IMR-90 (cell line): Measurements from ENCODE around the gene RAX2. TPM values are rescaled to one million over a fixed set of nuclear protein-coding genes. Genes with fewer than 3 reads are reported as not detected.

ENCODE experiments used
- ATAC-seq: fragments of 200-7000 bp; cut with Tn5 transposase; 2 replicates; pipeline ENCODE4 v1.9.1; 2020; ENCODE audit warnings: low read depth, mild to moderate bottlenecking, moderate library complexity
- BruUV-seq: library from RNA; stranded (reverse); fragments of 400-500 nt; replicated peaks from 2 replicates; lab custom pipeline; 2021; lab: Mats Ljungman, UMichigan
- CTCF ChIA-PET: fragments of 300-600 bp; formaldehyde crosslinking; extraction: SDS; loops from one replicate; lab custom pipeline; 2021; ENCODE audit warnings: antibody characterized with exemption; lab: Yijun Ruan, JAX
- POLR2A ChIA-PET: fragments of 300-600 bp; sonication (Branson Sonifier 250); formaldehyde crosslinking; loops from one replicate; lab custom pipeline; 2022; ENCODE audit warnings: antibody characterized with exemption; ENCODE audit not compliant: unreplicated experiment; lab: Charles Lee
- DNase-seq: peaks from one replicate; pipeline ENCODE4 v3.0.0; 2013
- H2AFZ ChIP-seq: replicated peaks from 2 replicates; pipeline ENCODE3; 2013; ENCODE audit warnings: low read length, mild to moderate bottlenecking; ENCODE audit not compliant: poor library complexity
- H2AK5ac ChIP-seq: 2 replicates; pipeline ENCODE4 v1.6.1; 2013; ENCODE audit warnings: low read depth, low read length, inconsistent platforms
- H2AK9ac ChIP-seq: replicated peaks from 2 replicates; pipeline ENCODE3; 2013; ENCODE audit warnings: mild to moderate bottlenecking, low read depth, low read length, moderate library complexity; ENCODE audit not compliant: poor library complexity
- H2BK120ac ChIP-seq: 2 replicates; pipeline ENCODE4 v1.6.1; 2013; ENCODE audit warnings: low read depth, low read length, inconsistent platforms
- H2BK15ac ChIP-seq: 3 replicates; pipeline ENCODE4 v1.6.1; 2013; ENCODE audit warnings: low read depth, low read length, inconsistent platforms
- H2BK20ac ChIP-seq: 2 replicates; pipeline ENCODE4 v1.6.1; 2013; ENCODE audit warnings: low read depth, mild to moderate bottlenecking, inconsistent platforms, low read length, moderate library complexity
- H2BK5ac ChIP-seq: 2 replicates; pipeline ENCODE4 v1.6.1; 2013; ENCODE audit warnings: mild to moderate bottlenecking, low read depth, low read length, inconsistent platforms; ENCODE audit not compliant: poor library complexity, severe bottlenecking
- H3K14ac ChIP-seq: replicated peaks from 2 replicates; pipeline ENCODE4 v1.6.1; 2013; ENCODE audit warnings: low read depth, low read length, inconsistent platforms
- H3K18ac ChIP-seq: 2 replicates; pipeline ENCODE4 v1.6.1; 2013; ENCODE audit warnings: low read depth, low read length, control low read depth
- H3K23ac ChIP-seq: 2 replicates; pipeline ENCODE4 v1.6.1; 2013; ENCODE audit warnings: low read depth, low read length, inconsistent platforms
- H3K27ac ChIP-seq: 2 replicates; pipeline ENCODE4 v1.5.1; 2013; ENCODE audit warnings: mild to moderate bottlenecking, control low read depth, low read length; ENCODE audit not compliant: insufficient read depth
- H3K27me3 ChIP-seq: 2 replicates; pipeline ENCODE4 v1.6.1; 2013; ENCODE audit warnings: low read length; ENCODE audit not compliant: control insufficient read depth, insufficient read depth
- H3K36me3 ChIP-seq: 2 replicates; pipeline ENCODE4 v1.6.1; 2013; ENCODE audit warnings: low read length, mixed read lengths; ENCODE audit not compliant: control insufficient read depth, insufficient read depth
- H3K4ac ChIP-seq: 2 replicates; pipeline ENCODE4 v1.6.1; 2013; ENCODE audit warnings: low read depth, low read length, inconsistent platforms
- H3K4me1 ChIP-seq: 2 replicates; pipeline ENCODE4 v1.6.1; 2013; ENCODE audit warnings: low read length, mixed read lengths; ENCODE audit not compliant: control insufficient read depth, insufficient read depth
- H3K4me2 ChIP-seq: 2 replicates; pipeline ENCODE4 v1.6.1; 2013; ENCODE audit warnings: low read depth, mild to moderate bottlenecking, control low read depth, low read length, moderate library complexity
- H3K4me3 ChIP-seq: 2 replicates; pipeline ENCODE4 v1.5.1; 2013; ENCODE audit warnings: low read depth, mild to moderate bottlenecking, control low read depth, low read length, moderate library complexity; ENCODE audit not compliant: insufficient read depth
- H3K56ac ChIP-seq: 2 replicates; pipeline ENCODE4 v1.6.1; 2013; ENCODE audit warnings: low read length, inconsistent platforms; ENCODE audit not compliant: insufficient read depth; ENCODE audit errors: extremely low read depth
- H3K79me1 ChIP-seq, 2 experiments: 2 replicates each; pipeline ENCODE4 v1.6.1; 2013; ENCODE audit warnings: low read length in 2 of 2, inconsistent platforms in 1 of 2, low read depth in 1 of 2
- H3K9ac ChIP-seq: 2 replicates; pipeline ENCODE4 v1.6.1; 2013; ENCODE audit warnings: low read depth, low read length, control low read depth
- H3K9me1 ChIP-seq: 2 replicates; pipeline ENCODE4 v1.6.1; 2013; ENCODE audit warnings: low read length, inconsistent platforms; ENCODE audit not compliant: insufficient read depth
- H3K9me3 ChIP-seq: 2 replicates; pipeline ENCODE4 v1.6.1; 2013; ENCODE audit warnings: low read length; ENCODE audit not compliant: control insufficient read depth, insufficient read depth
- H4K20me1 ChIP-seq: 2 replicates; pipeline ENCODE4 v1.6.1; 2013; ENCODE audit warnings: low read length, inconsistent platforms; ENCODE audit not compliant: insufficient read depth
- H4K5ac ChIP-seq: 2 replicates; pipeline ENCODE4 v1.6.1; 2013; ENCODE audit warnings: mild to moderate bottlenecking, low read depth, low read length, control low read depth
- H4K8ac ChIP-seq, 2 experiments: 2 replicates each; pipeline ENCODE4 v1.6.1; 2013; ENCODE audit warnings: low read depth in 2 of 2, low read length in 2 of 2, control low read depth in 1 of 2, inconsistent platforms in 1 of 2
- H4K91ac ChIP-seq: 2 replicates; pipeline ENCODE4 v1.6.1; 2013; ENCODE audit warnings: low read depth, low read length, inconsistent platforms; ENCODE audit not compliant: insufficient read depth
- CEBPB ChIP-seq: IDR thresholded peaks from 2 replicates; pipeline ENCODE4 v1.6.1; 2012; ENCODE audit warnings: low read depth, low read length, improper control_type of control experiment
- CHD1 ChIP-seq: IDR thresholded peaks from 2 replicates; pipeline ENCODE4 v1.6.1; 2012; ENCODE audit warnings: low read depth, low read length, improper control_type of control experiment
- MAZ ChIP-seq: IDR thresholded peaks from 2 replicates; pipeline ENCODE4 v1.6.1; 2012; ENCODE audit warnings: low read depth, mild to moderate bottlenecking, low read length, improper control_type of control experiment, moderate library complexity, borderline replicate concordance
- NFE2L2 ChIP-seq: fragments of 150-350 bp; IDR thresholded peaks from 2 replicates; pipeline ENCODE4 v1.6.1; 2016; ENCODE audit warnings: low read depth, mild to moderate bottlenecking, low read length
- POLR2A ChIP-seq: IDR thresholded peaks from 2 replicates; pipeline ENCODE4 v1.6.1; 2012; ENCODE audit warnings: mild to moderate bottlenecking, low read depth, low read length
- WGBS, 2 experiments: methylation state at CpG; one replicate each; pipeline versions ENCODE4 v1.1.5 to v1.1.7; 2013; ENCODE audit warnings: missing lambda C conversion rate in 2 of 2; ENCODE audit not compliant: insufficient read length in 1 of 2; ENCODE audit errors: extremely low coverage in 2 of 2; 5-methylcytosine and 5-hydroxymethylcytosine counted together
- dilution Hi-C: fragments of 300-500 bp; cut with HindIII; formaldehyde crosslinking; loops from one replicate; pipeline ENCODE4 v1.14.3; 2018; ENCODE audit warnings: low sequenced_read_pairs; ENCODE audit not compliant: unreplicated experiment
- in situ Hi-C: fragments of 300-500 bp; cut with MboI; formaldehyde crosslinking; loops from 3 replicates; pipeline ENCODE4 v1.14.3; 2019; ENCODE audit warnings: low sequenced_read_pairs, inconsistent platforms, mixed read lengths
- intact Hi-C: fragments of 100-400 bp; cut with micrococcal nuclease; formaldehyde crosslinking; loops from 2 replicates; pipeline ENCODE4 v1.10.0; 2022
- polyA plus RNA-seq, 3 experiments: library from polyadenylated mRNA; depleted of rRNA; stranded (reverse); fragments of >200 nt; gene quantifications; 2 replicates each; pipeline ENCODE4 v1.2.3, GENCODE V29; 2012; ENCODE audit warnings: low replicate concordance in 1 of 3
- total RNA-seq: library from RNA; depleted of rRNA; stranded (reverse); fragments of >200 nt; gene quantifications from 2 replicates; pipeline ENCODE4 v1.2.3, GENCODE V29; 2012
- TF ChIP-seq, protein P1 (sequence below): conservative IDR thresholded peaks from 2 replicates; pipeline ENCODE4 v1.5.1; 2012; ENCODE audit warnings: mild to moderate bottlenecking, low read depth, low read length, improper control_type of control experiment
- TF ChIP-seq, protein P2 (sequence below): fragments of 150-350 bp; IDR thresholded peaks from 2 replicates; pipeline ENCODE4 v1.6.1; 2017; ENCODE audit warnings: mild to moderate bottlenecking, antibody characterized with exemption, low read length, low read depth
- TF ChIP-seq, protein P3 (sequence below): fragments of 150-350 bp; IDR thresholded peaks from 2 replicates; pipeline ENCODE4 v1.6.1; 2016; ENCODE audit warnings: low read depth, mild to moderate bottlenecking, low read length, moderate library complexity, borderline replicate concordance

RAX2 gene
- total and polyA plus RNA-seq, 2 of the 4 experiments (the other 2 are of a cell fraction), result not detected

DNA sequence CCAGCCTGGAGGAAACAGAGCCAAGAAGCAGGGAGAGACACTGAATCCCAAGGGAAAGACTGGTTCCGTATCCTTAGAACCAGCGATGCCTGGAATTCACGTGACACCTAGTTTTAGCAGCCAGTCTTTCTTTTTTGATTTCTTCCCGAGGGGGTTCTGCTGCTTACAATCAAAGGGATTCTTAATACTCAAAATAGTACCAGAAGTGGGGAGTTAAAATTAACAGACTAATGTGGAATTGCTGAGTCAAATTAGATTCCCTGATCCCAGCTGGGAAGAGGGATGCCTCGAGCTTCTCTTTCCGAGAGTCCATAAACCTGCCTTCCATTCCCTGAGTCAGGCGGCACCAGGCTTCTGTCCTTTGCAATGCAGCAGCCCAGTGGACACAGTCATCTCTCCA, 18.9 kb upstream of the RAX2 start:
- WGBS, 2 experiments, result no CpG with 5 or more reads among the region's 7 CpGs
- no peak overlapping the region for H3K27ac ChIP-seq
- no peak overlapping the region for H3K14ac ChIP-seq
- peaks cover 15% of the 10 kb centered on the region for H3K27me3 ChIP-seq
- H3K4me2 ChIP-seq, result no peak overlapping the region
- H4K8ac ChIP-seq, result no peak overlapping the region
- no peak overlapping the region for H2BK15ac ChIP-seq
- H3K4me1 ChIP-seq, result no peaks in the 10 kb centered on the region
- in situ Hi-C loops (no loop called here), dilution Hi-C loops (no loop called here), intact Hi-C loops (no loop called here)
- peaks cover 8% of the 10 kb centered on the region for H3K9me3 ChIP-seq
- DNase-seq, result no peak
- no peak overlapping the region for H3K23ac ChIP-seq
- no peak overlapping the region for H4K91ac ChIP-seq
- H2AFZ ChIP-seq, result no peak overlapping the region
- no peak overlapping the region for H2BK120ac ChIP-seq
- H2AK9ac ChIP-seq, result no peak overlapping the region
- no peak overlapping the region for H4K5ac ChIP-seq
- H3K18ac ChIP-seq, result no peak overlapping the region
- H3K9me1 ChIP-seq, result no peaks in the 10 kb centered on the region
- TF ChIP-seq CHD1 (no peak), CEBPB (no peak), NFE2L2 (no peak), MAZ (no peak), POLR2A (no peak)
- TF ChIP-seq, protein P1, sequence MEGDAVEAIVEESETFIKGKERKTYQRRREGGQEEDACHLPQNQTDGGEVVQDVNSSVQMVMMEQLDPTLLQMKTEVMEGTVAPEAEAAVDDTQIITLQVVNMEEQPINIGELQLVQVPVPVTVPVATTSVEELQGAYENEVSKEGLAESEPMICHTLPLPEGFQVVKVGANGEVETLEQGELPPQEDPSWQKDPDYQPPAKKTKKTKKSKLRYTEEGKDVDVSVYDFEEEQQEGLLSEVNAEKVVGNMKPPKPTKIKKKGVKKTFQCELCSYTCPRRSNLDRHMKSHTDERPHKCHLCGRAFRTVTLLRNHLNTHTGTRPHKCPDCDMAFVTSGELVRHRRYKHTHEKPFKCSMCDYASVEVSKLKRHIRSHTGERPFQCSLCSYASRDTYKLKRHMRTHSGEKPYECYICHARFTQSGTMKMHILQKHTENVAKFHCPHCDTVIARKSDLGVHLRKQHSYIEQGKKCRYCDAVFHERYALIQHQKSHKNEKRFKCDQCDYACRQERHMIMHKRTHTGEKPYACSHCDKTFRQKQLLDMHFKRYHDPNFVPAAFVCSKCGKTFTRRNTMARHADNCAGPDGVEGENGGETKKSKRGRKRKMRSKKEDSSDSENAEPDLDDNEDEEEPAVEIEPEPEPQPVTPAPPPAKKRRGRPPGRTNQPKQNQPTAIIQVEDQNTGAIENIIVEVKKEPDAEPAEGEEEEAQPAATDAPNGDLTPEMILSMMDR, result no peak
- TF ChIP-seq, protein P2, sequence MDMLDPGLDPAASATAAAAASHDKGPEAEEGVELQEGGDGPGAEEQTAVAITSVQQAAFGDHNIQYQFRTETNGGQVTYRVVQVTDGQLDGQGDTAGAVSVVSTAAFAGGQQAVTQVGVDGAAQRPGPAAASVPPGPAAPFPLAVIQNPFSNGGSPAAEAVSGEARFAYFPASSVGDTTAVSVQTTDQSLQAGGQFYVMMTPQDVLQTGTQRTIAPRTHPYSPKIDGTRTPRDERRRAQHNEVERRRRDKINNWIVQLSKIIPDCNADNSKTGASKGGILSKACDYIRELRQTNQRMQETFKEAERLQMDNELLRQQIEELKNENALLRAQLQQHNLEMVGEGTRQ, result no peak
- TF ChIP-seq, protein P3, sequence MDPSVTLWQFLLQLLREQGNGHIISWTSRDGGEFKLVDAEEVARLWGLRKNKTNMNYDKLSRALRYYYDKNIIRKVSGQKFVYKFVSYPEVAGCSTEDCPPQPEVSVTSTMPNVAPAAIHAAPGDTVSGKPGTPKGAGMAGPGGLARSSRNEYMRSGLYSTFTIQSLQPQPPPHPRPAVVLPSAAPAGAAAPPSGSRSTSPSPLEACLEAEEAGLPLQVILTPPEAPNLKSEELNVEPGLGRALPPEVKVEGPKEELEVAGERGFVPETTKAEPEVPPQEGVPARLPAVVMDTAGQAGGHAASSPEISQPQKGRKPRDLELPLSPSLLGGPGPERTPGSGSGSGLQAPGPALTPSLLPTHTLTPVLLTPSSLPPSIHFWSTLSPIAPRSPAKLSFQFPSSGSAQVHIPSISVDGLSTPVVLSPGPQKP, result no peak
- BruUV-seq, result no TSS peak
- no peak for ATAC-seq
- ChIA-PET CTCF (no interaction called here), POLR2A (no interaction called here)
- H3K4me3 ChIP-seq, result no peak overlapping the region
- H3K79me1 ChIP-seq, result no peaks in the 10 kb centered on the region
- no peak overlapping the region for H3K4ac ChIP-seq
- no peak overlapping the region for H2BK5ac ChIP-seq
- H2AK5ac ChIP-seq, result no peak overlapping the region
- H4K20me1 ChIP-seq, result no peaks in the 10 kb centered on the region
- no peak overlapping the region for H3K9ac ChIP-seq
- no peak overlapping the region for H2BK20ac ChIP-seq
- no peaks in the 10 kb centered on the region for H3K36me3 ChIP-seq
- H3K56ac ChIP-seq, result no peak overlapping the region
